Erythroblast (primary cell): ENCODE measurements around the gene GSTM3.

Experiments used
- GATA1 ChIP-seq: IDR thresholded peaks from 2 replicates; pipeline ENCODE4 v1.6.1; 2011; ENCODE audit warnings: low read depth, mild to moderate bottlenecking, control low read depth, low read length, moderate library complexity
- POLR2A ChIP-seq: IDR thresholded peaks from 2 replicates; pipeline ENCODE4 v1.6.1; 2011; ENCODE audit warnings: mild to moderate bottlenecking, low read length

DNA sequence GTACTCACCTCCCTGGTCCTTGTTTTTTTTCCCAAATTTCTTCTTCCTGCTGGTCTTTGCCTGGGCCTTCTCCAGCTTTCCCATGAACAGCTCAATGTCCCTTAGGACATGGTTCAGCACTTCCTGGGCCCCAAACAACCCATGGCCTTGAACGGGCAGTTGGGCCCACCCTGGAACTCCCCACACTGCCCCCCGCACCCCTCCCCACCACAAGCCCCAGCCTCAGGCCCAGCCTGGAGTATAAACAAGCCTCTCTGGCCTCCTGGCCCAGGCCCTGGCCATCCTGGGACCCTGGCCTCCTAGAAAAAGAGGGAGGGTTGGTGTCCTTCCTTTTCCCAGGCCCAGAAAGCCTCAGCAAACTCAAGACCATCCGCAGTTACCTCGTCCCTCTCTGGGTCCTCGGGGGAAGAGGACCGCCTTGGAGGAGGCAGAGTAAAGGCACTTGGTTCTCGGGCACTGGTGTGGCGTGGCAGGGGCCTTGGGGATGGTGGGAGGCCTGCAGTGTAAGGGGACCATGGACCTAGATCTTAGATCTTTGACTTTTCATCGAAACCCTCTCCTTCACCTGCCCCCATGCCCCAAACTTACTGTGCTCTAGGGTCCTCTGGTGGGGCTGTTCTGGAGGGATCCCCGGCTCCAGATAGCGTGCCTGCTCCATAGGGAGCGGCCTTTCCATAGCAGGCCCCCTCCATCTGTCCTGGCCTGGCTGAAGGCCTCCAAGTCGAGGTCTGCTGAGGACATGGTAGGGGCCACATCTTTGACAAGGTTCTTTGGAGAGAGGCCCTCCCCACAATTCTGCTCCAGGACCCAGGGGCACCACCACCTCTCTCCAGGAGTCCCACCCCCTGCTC, 17.3 kb upstream of the GSTM3 start:
- TF ChIP-seq POLR2A = no peak
- no peak for TF ChIP-seq GATA1
